Upper lobe of left lung (tissue), 4 donors: ENCODE measurements around the gene RAB3GAP2.

Experiments
- POLR2A ChIP-seq, 4 donors: fragments of 450-650 bp; IDR thresholded peaks; one replicate each; pipeline ENCODE4 v1.5.1; 2016 to 2017; ENCODE audit warnings: antibody characterized with exemption in 4 of 4, mild to moderate bottlenecking in 2 of 4
- TF ChIP-seq, protein P1 (sequence below), 6 experiments: fragments of 450-650 bp in 4 of 6; fragments of 200-600 bp in 2 of 6; sonication (generic) in 2 of 6; IDR thresholded peaks; one replicate each; pipeline ENCODE4 v1.5.1; 2016 to 2019; ENCODE audit warnings: antibody characterized with exemption in 6 of 6

DNA sequence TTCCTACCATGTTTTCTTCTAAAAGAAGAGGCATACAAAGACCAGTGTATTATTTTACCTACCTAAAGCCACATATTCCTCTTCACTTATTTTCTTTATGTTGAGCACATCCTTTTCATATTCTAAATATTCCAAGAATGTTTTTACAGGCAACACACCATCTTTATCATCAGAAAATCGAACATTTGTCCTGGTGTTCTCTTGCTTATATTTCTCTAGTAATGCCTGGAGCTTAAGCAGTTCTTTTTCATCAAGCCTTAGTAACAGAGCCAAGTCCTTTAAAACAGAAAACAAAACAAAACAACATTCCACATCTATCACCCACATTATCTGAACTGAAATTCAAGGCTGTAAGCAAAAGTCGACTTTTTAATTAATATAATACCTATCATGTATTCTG, 89.6 kb downstream of the RAB3GAP2 start:
- TF ChIP-seq, protein P1, sequence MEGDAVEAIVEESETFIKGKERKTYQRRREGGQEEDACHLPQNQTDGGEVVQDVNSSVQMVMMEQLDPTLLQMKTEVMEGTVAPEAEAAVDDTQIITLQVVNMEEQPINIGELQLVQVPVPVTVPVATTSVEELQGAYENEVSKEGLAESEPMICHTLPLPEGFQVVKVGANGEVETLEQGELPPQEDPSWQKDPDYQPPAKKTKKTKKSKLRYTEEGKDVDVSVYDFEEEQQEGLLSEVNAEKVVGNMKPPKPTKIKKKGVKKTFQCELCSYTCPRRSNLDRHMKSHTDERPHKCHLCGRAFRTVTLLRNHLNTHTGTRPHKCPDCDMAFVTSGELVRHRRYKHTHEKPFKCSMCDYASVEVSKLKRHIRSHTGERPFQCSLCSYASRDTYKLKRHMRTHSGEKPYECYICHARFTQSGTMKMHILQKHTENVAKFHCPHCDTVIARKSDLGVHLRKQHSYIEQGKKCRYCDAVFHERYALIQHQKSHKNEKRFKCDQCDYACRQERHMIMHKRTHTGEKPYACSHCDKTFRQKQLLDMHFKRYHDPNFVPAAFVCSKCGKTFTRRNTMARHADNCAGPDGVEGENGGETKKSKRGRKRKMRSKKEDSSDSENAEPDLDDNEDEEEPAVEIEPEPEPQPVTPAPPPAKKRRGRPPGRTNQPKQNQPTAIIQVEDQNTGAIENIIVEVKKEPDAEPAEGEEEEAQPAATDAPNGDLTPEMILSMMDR (IDR thresholded peaks at IDR 0.05), result no peak
- no peak for TF ChIP-seq POLR2A (IDR thresholded peaks at IDR 0.05)
